OCI-LY3 (cell line): ENCODE data around the gene OR2H1.

Source experiments
- CTCF ChIP-seq: fragments of 200-600, 300-600 bp; sonication (generic); IDR thresholded peaks from 2 replicates; pipeline ENCODE4 v1.5.1; 2014; ENCODE audit warnings: antibody characterized with exemption, low read length, low read depth
- EZH2phosphoT487 ChIP-seq: fragments of 200-600 bp; shearing (Covaris generic); IDR thresholded peaks from 2 replicates; pipeline ENCODE4 v1.6.1; 2018; ENCODE audit warnings: antibody characterized with exemption, mixed run types, low read depth

DNA sequence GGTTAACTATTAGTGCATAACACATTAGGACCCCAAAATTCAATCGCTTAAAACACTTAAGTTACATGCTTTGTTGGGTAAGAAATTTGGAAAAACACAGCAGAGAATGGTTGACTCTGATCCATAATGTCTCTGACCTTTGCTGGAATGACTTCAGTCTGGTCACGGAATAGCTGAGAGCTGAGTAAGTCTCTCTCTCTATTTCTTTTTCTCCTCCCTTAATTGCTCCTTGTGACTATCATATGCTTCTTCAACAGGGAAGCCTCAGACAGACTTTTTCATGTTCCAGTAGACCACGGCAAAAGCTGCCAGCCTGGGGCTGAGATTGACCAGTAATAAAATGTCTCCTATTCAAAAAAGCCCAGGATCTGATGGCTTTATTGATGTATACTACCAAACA, 37.4 kb upstream of the OR2H1 start:
- no peak for TF ChIP-seq CTCF
- TF ChIP-seq EZH2phosphoT487: no peak
